HUES48 (cell line): Measurements from ENCODE around the gene FKBP3.
"Not testable (repeated sequence)": the region's sequence is repeated elsewhere in the genome, so short reads cannot be mapped to it uniquely, and the experiment has no call there.

ENCODE experiments used
- H3K27ac ChIP-seq: one replicate; pipeline ENCODE4 v1.7.0; 2013; ENCODE audit warnings: low read depth, low read length, inconsistent platforms
- H3K27me3 ChIP-seq: 2 replicates; pipeline ENCODE4 v1.6.1; 2013; ENCODE audit warnings: mild to moderate bottlenecking, low read length; ENCODE audit not compliant: control insufficient read depth, insufficient read depth
- H3K36me3 ChIP-seq: 2 replicates; pipeline ENCODE4 v1.6.1; 2013; ENCODE audit warnings: low read length; ENCODE audit not compliant: control insufficient read depth, insufficient read depth
- H3K4me1 ChIP-seq: 2 replicates; pipeline ENCODE4 v1.6.1; 2013; ENCODE audit warnings: mild to moderate bottlenecking, low read length; ENCODE audit not compliant: control insufficient read depth, insufficient read depth
- H3K4me3 ChIP-seq: 2 replicates; pipeline ENCODE4 v1.5.1; 2013; ENCODE audit warnings: mild to moderate bottlenecking, low read depth, low read length
- H3K9ac ChIP-seq: 2 replicates; pipeline ENCODE4 v1.6.1; 2013; ENCODE audit warnings: mild to moderate bottlenecking, low read depth, low read length, moderate library complexity
- H3K9me3 ChIP-seq: 2 replicates; pipeline ENCODE4 v1.6.1; 2013; ENCODE audit warnings: low read length; ENCODE audit not compliant: control insufficient read depth, insufficient read depth

The FKBP3 gene

GRCh38 chr14:45134051-45134958 lies at the start of gene FKBP3:
FKBP3 (minus strand) TSS chr14:45134481; CDS start chr14:45134456, 25 bp downstream.
- Histone ChIP-seq H3K9ac (peak within 1 kb of the TSS; percentile 99), H3K4me1 (peaks cover 3% of the 10 kb centered on the region; the same call in 1 of the 2 replicates), H3K9me3 (no peaks in the 10 kb centered on the region), H3K27ac (peak within 1 kb of the TSS; percentile 92), H3K36me3 (peaks cover 17% of the 10 kb centered on the region), H3K27me3 (no peaks in the 10 kb centered on the region), H3K4me3 (peak within 1 kb of the TSS; percentile 90)

GRCh38 chr14:45181806-45182205 lies 47.5 kb upstream of the FKBP3 start:
- no peak overlapping the region for H3K9ac ChIP-seq
- no peak overlapping the region for H3K4me3 ChIP-seq
- H3K27ac ChIP-seq, result no peak overlapping the region
- peaks cover 21% of the 10 kb centered on the region for H3K36me3 ChIP-seq
- H3K27me3 ChIP-seq, result no peaks in the 10 kb centered on the region
- H3K9me3 ChIP-seq, result no peaks in the 10 kb centered on the region
- peaks cover 10% of the 10 kb centered on the region; the same call in 1 of the 2 replicates for H3K4me1 ChIP-seq

GRCh38 chr14:45181329-45181728 lies 47.0 kb upstream of the FKBP3 start:
- Histone ChIP-seq H3K9me3 (no peaks in the 10 kb centered on the region), H3K27me3 (no peaks in the 10 kb centered on the region), H3K27ac (peak overlapping the region; percentile 27), H3K4me3 (no peak overlapping the region), H3K4me1 (peaks cover 10% of the 10 kb centered on the region; the same call in 1 of the 2 replicates), H3K36me3 (peaks cover 21% of the 10 kb centered on the region), H3K9ac (no peak overlapping the region)

DNA sequence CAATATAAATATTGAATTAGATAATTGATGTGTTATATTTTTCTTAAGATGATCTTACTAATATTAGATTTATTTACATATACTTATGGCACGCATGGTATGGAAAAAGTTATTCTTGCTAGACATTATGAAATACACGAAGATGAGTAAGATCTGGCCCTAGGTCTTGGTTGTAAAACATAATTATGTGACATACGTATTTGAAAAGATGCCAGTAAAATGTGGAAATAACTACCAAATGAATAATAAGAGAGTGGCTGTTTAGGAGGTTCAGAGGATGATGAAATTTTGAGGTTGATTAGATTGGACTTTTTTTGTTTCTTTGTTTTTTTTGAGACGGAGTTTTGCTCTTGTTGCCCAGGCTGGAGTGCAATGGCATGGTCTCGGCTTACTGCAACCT lies 42.8 kb upstream of the FKBP3 start:
- H3K27ac ChIP-seq, result no peak overlapping the region
- no peaks in the 10 kb centered on the region for H3K9me3 ChIP-seq
- H3K9ac ChIP-seq, result no peak overlapping the region
- H3K4me3 ChIP-seq, result no peak overlapping the region
- no peaks in the 10 kb centered on the region for H3K27me3 ChIP-seq
- peaks cover 16% of the 10 kb centered on the region for H3K36me3 ChIP-seq
- H3K4me1 ChIP-seq, result peaks cover 10% of the 10 kb centered on the region; the same call in 1 of the 2 replicates

DNA sequence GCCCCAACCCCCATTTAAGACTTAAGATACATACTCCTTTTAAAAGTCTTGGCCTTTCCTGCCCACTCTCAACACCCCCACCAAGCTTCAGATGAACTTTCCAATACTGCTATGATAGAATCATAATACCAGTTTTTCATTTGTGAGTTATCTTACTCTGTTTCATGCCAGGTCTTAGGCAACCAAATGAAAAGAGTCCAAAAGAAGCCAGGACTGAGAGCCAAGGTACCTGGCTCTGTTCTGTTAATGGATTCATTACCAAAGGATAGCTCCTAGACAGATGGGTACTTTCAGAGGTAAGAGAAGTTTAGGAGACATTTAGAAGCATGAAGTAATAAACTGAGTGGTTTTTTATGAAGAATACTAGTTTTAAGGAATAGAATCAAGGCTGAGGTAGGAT lies 35.6 kb upstream of the FKBP3 start:
- H3K4me3 ChIP-seq, result no peak overlapping the region
- H3K27me3 ChIP-seq, result no peaks in the 10 kb centered on the region
- no peaks in the 10 kb centered on the region for H3K4me1 ChIP-seq
- H3K27ac ChIP-seq, result no peak overlapping the region
- peaks cover 32% of the 10 kb centered on the region for H3K36me3 ChIP-seq
- no peaks in the 10 kb centered on the region for H3K9me3 ChIP-seq
- H3K9ac ChIP-seq, result no peak overlapping the region

- no peaks in the 10 kb centered on the region for H3K9me3 ChIP-seq
- no peaks in the 10 kb centered on the region for H3K27me3 ChIP-seq
- H3K9ac ChIP-seq, result no peak overlapping the region
- H3K4me1 ChIP-seq, result no peaks in the 10 kb centered on the region
- no peak overlapping the region for H3K27ac ChIP-seq
- H3K36me3 ChIP-seq, result peaks cover 11% of the 10 kb centered on the region
- no peak overlapping the region for H3K4me3 ChIP-seq
Measured at GRCh38 chr14:45156067-45156466, 21.8 kb upstream of the FKBP3 start.

GRCh38 chr14:45150386-45150890 lies 16.2 kb upstream of the FKBP3 start:
- Histone ChIP-seq H3K36me3 (peaks cover 20% of the 10 kb centered on the region), H3K9me3 (no peaks in the 10 kb centered on the region), H3K4me3 (no peak overlapping the region), H3K27me3 (no peaks in the 10 kb centered on the region), H3K9ac (0 out of 2 replicates have a peak overlapping the region, but pooled peaks have one; percentile 31), H3K27ac (peak overlapping the region; percentile 0), H3K4me1 (peaks cover 17% of the 10 kb centered on the region)

GRCh38 chr14:45149602-45150001 lies 15.3 kb upstream of the FKBP3 start:
- no peak overlapping the region for H3K9ac ChIP-seq
- peaks cover 19% of the 10 kb centered on the region for H3K36me3 ChIP-seq
- no peak overlapping the region for H3K27ac ChIP-seq
- H3K9me3 ChIP-seq, result no peaks in the 10 kb centered on the region
- no peaks in the 10 kb centered on the region for H3K27me3 ChIP-seq
- no peak overlapping the region for H3K4me3 ChIP-seq
- peaks cover 17% of the 10 kb centered on the region for H3K4me1 ChIP-seq

- H3K4me1 ChIP-seq, result peaks cover 11% of the 10 kb centered on the region
- no peaks in the 10 kb centered on the region for H3K27me3 ChIP-seq
- H3K36me3 ChIP-seq, result peaks cover 8% of the 10 kb centered on the region; the same call in 1 of the 2 replicates
- no peak overlapping the region for H3K4me3 ChIP-seq
- no peak overlapping the region for H3K9ac ChIP-seq
- H3K9me3 ChIP-seq, result no peaks in the 10 kb centered on the region
- H3K27ac ChIP-seq, result no peak overlapping the region
Measured at GRCh38 chr14:45145214-45145613, 10.9 kb upstream of the FKBP3 start.

GRCh38 chr14:45144658-45145057 lies 10.4 kb upstream of the FKBP3 start:
- Histone ChIP-seq H3K9me3 (no peaks in the 10 kb centered on the region), H3K4me1 (peaks cover 5% of the 10 kb centered on the region), H3K36me3 (peaks cover 8% of the 10 kb centered on the region; the same call in 1 of the 2 replicates), H3K27me3 (no peaks in the 10 kb centered on the region), H3K4me3 (no peak overlapping the region), H3K27ac (no peak overlapping the region), H3K9ac (no peak overlapping the region)

DNA sequence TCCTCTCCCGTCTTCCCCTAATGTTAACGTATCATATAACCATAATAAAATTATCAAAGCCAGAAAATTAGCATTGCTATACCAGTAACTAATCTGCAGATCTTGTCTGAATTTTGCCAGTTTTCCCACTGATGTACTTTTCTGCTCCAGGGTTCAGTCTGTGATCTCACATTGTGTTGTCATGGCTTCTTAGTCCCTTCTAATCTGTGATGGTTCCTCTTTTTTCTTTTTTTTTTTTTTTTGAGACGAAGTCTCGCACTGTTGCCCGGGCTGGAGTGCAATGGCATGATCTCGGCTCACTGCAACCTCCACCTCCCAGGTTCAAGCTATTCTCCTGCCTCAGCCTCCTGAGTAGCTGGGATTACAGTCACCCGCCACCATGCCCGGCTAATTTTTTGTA lies 7.8 kb upstream of the FKBP3 start:
- H3K9ac ChIP-seq, H3K9me3 ChIP-seq, H3K4me3 ChIP-seq, H3K36me3 ChIP-seq, H3K4me1 ChIP-seq, H3K27me3 ChIP-seq, H3K27ac ChIP-seq: not testable (repeated sequence)
